ENCODE data around the gene KCNA3.

- TF ChIP-seq CTCF (conservative IDR thresholded peaks at IDR 0.05; ENCODE audit: low read depth, low read length) (no peak), RFX5 (IDR thresholded peaks at IDR 0.05; ENCODE audit: low read depth, low read length) (no peak), POLR2A (IDR thresholded peaks at IDR 0.05; ENCODE audit: low read depth, low read length) (no peak), RAD21 (IDR thresholded peaks at IDR 0.05; ENCODE audit: low read length) (no peak), MXI1 (IDR thresholded peaks at IDR 0.05; ENCODE audit: borderline replicate concordance, low read depth, low read length) (no peak), SMC3 (IDR thresholded peaks at IDR 0.05; ENCODE audit: low read depth, low read length) (no peak), MAFK (IDR thresholded peaks at IDR 0.05; ENCODE audit: low read depth, low read length) (no peak), BHLHE40 (IDR thresholded peaks at IDR 0.05; ENCODE audit: low read depth, low read length) (no peak), CEBPB (IDR thresholded peaks at IDR 0.05; ENCODE audit: low read depth, low read length) (no peak), RCOR1 (IDR thresholded peaks at IDR 0.05; ENCODE audit: insufficient replicate concordance, low read length) (no peak), FOS (IDR thresholded peaks at IDR 0.05; ENCODE audit: low read depth, low read length) (no peak), NFE2L2 (IDR thresholded peaks at IDR 0.05; ENCODE audit: low read depth, low read length) (no peak), MAZ (IDR thresholded peaks at IDR 0.05; ENCODE audit: borderline replicate concordance, low read depth, low read length) (no peak)
- TF ChIP-seq, protein P1, sequence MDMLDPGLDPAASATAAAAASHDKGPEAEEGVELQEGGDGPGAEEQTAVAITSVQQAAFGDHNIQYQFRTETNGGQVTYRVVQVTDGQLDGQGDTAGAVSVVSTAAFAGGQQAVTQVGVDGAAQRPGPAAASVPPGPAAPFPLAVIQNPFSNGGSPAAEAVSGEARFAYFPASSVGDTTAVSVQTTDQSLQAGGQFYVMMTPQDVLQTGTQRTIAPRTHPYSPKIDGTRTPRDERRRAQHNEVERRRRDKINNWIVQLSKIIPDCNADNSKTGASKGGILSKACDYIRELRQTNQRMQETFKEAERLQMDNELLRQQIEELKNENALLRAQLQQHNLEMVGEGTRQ (IDR thresholded peaks at IDR 0.05; ENCODE audit: low read depth, low read length) = no peak
These were observed 42.7 kb downstream of the KCNA3 start for GRCh38 chr1:110631836-110632620.
